GM12892 (cell line): ENCODE results near the gene AQP11.
"Not testable (repeated sequence)": the region's sequence is repeated elsewhere in the genome, so short reads cannot be mapped to it uniquely, and the experiment has no call there.

Experiments
- DNase-seq: peaks from one replicate; pipeline ENCODE4 v3.0.0; 2011; ENCODE audit not compliant: insufficient read length
- FAIRE-seq: peaks from 2 replicates; lab custom pipeline; 2011; peaks lifted over from hg19 to GRCh38; lab: Jason Lieb, UNC
- POLR2A ChIP-seq: IDR thresholded peaks from 2 replicates; pipeline ENCODE4 v1.6.1; 2011; ENCODE audit warnings: low read depth, low read length, control low read depth
- POLR2AphosphoS5 ChIP-seq: IDR thresholded peaks from 2 replicates; pipeline ENCODE4 v1.6.1; 2011; ENCODE audit warnings: low read depth, low read length, control low read depth
- TAF1 ChIP-seq: IDR thresholded peaks from 2 replicates; pipeline ENCODE4 v1.6.1; 2011; ENCODE audit warnings: low read depth, mild to moderate bottlenecking, control low read depth, low read length, borderline replicate concordance

The AQP11 gene

DNA sequence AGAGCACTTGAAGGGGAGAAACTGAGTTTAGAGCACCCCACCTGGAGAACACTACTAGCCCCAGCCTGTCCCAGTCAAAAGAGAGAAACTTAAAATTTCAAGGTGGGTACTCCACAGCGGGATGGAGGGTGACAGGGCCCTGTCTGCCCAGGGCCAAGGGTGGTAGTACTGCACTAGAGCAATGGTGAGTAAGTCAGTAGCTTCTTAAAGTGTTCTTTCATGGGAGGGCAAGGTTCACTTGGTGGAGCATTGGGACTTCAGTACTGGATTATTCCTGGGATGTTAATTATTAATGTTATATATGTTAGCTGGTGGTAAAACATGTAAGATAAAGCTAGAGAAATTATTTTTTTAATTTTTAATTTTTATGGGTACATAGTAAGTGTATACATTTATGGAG lies 28.5 kb upstream of the AQP11 start:
- DNase-seq (no peak), FAIRE-seq (no peak)

DNA sequence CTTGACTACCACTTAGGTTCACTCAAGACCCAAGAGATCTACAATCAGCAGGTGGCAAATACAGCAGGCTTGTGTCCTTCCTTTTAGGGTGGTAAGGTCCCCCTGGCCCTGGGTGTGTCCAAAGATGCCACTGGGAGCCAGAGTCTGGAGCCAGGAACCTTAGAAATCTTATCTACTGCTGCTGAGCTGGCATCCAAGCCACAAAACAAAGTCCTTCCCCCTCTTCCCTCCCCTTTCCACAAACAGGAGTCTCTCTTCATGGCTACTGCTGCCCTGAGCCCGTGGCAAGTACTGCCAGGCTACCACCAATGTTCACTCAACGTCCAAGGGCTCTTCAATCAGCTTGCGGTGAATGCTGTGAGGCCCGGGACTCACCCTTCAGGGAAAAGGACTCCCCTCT lies 21.4 kb upstream of the AQP11 start:
- TF ChIP-seq POLR2AphosphoS5 = no peak
- TF ChIP-seq POLR2A = no peak
- no peak for TF ChIP-seq TAF1
- DNase-seq = no peak
- no peak for FAIRE-seq

More for the DNA sequence above, 28.5 kb upstream of the AQP11 start:
- TF ChIP-seq POLR2A (no peak), TAF1 (no peak), POLR2AphosphoS5 (no peak)

DNA sequence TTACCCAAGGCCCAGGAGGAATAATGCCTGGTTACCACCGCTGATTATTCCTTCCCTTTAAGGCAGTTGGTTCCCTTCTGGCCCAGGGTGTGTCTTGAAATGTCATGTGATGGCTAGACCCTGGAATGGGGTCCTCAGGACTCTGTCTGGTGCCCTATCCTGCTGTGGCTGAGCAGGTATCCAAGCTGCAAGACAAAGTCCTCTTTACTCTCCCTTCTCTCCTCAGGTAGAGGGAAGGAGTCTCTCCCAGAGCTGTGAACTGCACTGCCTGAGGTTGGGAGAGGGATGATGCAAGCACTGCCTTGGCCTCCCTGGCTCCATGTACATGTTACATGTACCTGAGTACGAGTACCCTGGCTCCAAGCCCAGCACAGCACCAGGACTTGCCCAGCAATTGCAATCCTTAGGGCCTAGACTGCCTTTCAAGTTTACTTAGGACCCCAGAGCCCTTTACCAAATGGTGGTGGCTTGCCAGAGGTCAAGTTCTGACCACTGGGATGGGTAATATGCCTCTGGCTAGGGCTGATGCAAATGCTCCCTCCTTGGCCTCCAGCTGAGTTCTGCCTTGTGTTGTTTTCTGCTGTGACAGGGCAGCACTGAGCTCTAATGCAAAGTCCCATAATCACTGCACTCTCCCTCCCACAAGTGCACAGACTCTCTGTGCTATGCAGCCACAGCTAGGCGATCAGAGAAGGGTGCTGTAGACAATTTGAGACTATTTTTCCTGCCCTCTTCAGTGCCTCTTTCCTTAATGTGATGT lies 20.7 kb upstream of the AQP11 start:
- DNase-seq = no peak
- TF ChIP-seq TAF1 (no peak), POLR2AphosphoS5 (no peak), POLR2A (no peak)
- no peak for FAIRE-seq

DNA sequence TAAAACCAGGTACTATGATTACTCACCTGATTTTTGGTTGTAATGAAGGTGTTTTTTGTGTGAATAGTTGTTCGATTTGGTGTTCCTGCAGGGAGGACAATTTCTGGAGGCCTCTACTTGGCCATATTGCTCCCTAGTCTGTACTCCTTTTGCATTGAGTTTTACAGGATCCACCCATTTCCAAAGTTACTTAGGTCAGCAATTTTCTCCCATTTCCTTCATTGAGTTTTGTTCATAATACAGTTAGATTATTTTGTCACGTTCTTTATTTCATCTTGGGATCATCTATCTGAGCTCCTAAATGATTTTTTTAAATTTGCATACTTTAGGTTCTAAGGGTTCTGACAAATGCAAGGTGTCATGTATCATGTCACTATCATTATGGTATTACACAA lies 20.1 kb upstream of the AQP11 start:
- FAIRE-seq = no peak
- no peak for DNase-seq
- no peak for TF ChIP-seq POLR2A
- TF ChIP-seq POLR2AphosphoS5 = no peak
- no peak for TF ChIP-seq TAF1

DNA sequence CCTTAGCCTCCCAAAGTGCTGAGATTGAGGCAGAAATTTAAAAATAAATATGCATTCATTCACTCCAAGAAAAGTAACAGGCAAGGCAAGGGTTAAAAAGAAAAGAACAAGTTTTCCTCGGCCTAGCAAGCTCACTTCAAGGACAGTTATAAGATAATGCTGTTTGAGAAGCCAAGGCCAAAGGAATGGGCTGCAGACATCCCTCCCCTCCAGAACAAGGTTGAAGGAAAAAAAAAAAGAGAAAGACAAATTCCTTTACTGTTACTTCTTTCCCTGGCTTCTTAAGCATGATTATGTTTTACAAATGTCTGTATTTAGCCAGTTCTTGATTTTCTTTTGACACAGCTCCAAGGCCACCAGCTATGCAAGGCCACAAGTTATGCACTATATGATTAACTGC lies 18.9 kb upstream of the AQP11 start:
- not testable (repeated sequence) for DNase-seq
- peak; percentile 42 for FAIRE-seq

DNA sequence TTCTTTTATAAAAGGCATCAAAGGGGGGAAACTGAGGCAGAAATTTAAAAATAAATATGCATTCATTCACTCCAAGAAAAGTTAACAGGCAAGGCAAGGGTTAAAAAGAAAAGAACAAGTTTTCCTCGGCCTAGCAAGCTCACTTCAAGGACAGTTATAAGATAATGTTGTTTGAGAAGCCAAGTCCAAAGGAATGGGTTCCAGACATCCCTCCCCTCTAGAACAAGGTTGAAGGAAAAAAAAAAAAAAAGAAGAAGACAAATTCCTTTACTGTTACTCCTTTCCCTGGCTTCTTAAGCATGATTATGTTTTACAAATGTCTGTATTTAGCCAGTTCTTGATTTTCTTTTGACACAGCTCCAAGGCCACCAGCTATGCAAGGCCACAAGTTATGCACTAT lies 14.3 kb upstream of the AQP11 start:
- FAIRE-seq, DNase-seq: not testable (repeated sequence)

DNA sequence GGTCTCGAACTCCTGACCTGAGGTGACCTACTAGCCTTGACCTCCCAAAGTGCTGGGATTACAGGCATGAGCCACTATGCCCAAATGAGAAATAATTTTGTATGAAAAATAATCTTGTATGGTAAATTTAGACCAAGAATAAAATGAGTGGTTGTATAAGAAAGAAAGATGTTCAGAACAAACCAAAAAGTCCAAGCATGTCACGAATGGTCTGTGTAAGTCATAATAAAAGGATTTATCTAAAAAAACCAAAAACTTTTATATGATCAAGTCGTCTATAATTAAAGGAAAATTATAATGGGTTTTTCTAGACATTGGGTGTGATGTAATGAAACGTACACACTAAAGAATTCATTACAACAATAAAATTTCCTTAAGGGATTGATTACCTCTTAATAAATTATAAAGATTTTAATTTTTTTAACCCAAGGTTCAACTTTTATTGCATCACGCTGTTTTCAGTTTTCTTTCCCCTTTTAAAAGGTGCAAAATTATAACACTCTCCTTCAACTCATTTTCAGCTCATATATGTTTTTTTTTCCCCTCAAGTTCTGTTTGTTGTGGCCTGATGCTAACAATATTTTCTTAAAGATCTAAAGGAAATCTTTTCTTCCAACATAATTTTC lies 8.9 kb upstream of the AQP11 start:
- no peak for DNase-seq
- TF ChIP-seq POLR2AphosphoS5 (no peak), TAF1 (no peak), POLR2A (no peak)
- no peak for FAIRE-seq

DNA sequence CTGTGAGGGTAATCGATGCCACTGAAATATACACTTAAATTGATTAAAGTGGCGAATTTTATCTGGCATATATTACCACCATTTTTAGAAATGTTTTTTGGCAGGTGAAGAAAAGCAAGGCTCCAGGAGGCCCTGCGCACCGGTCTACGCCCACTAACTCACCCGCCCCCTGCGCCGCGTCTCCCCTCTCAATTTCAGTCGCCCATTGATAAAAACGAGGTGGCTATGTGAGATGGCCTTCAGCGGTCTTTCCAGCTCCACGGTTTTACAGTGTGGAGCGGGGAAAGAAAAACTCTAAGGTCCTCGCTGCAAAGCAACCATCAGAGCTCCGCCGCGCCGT lies 602 bp upstream of the AQP11 start:
- TF ChIP-seq POLR2AphosphoS5 = no peak
- no peak for TF ChIP-seq TAF1
- no peak for TF ChIP-seq POLR2A
- no peak for FAIRE-seq
- DNase-seq = no peak

DNA sequence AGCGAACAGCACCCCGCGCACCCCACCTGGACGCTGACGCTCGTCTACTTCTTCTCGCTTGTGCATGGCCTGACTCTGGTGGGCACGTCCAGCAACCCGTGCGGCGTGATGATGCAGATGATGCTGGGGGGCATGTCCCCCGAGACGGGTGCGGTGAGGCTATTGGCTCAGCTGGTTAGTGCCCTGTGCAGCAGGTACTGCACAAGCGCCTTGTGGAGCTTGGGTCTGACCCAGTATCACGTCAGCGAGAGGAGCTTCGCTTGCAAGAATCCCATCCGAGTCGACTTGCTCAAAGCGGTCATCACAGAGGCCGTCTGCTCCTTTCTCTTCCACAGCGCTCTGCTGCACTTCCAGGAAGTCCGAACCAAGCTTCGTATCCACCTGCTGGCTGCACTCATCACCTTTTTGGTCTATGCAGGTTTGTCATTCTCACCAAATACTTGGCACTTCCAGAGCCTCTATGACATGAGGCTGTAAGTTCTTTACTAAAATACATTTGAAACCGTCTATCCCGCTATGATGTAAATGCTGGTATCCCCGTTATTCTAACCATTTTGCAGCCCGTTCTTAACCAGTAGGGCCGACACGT lies 535 bp downstream of the AQP11 start:
- no peak for FAIRE-seq
- DNase-seq = no peak
- TF ChIP-seq TAF1 (no peak), POLR2AphosphoS5 (no peak), POLR2A (no peak)

DNA sequence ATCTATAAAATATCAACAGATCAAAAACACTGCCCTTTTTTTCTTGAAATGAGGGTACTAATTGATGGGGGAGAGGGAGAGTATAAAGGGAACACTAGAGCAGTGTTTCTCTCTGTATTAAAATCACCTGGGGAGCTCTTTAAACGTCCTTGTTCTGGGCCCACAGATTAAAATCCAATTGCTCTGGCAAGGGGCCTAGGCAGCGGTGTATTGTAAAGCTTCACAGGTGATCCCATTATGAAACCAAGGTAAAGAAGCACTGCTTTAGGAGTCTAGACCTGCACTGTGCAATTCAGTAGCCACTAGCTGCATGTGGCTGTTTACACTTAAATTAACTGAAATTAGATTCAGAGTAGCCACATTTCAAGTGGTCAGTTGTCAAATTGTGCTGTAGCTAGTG lies 3.0 kb downstream of the AQP11 start:
- DNase-seq = no peak
- FAIRE-seq = no peak
- TF ChIP-seq TAF1 = no peak
- no peak for TF ChIP-seq POLR2A

DNA sequence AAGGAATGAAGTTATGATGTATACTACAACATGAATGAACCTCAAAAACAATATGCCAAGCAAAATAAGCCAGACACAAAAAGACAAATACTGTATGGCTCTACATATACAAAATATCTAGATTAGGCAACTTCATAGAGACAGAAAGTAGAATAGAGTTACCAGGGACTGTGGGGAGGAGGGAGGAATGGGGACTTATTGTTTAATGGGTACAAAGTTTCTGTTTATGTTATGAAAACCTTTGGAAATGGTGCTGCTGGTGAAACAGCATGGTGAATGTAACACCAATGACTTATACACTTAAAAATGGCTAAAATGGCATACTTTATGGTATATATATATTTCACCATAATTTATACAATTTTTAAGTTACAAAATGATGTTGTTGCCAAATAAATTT lies 4.1 kb downstream of the AQP11 start:
- FAIRE-seq (no peak), DNase-seq (no peak)
- TF ChIP-seq POLR2A (no peak), POLR2AphosphoS5 (no peak), TAF1 (no peak)

DNA sequence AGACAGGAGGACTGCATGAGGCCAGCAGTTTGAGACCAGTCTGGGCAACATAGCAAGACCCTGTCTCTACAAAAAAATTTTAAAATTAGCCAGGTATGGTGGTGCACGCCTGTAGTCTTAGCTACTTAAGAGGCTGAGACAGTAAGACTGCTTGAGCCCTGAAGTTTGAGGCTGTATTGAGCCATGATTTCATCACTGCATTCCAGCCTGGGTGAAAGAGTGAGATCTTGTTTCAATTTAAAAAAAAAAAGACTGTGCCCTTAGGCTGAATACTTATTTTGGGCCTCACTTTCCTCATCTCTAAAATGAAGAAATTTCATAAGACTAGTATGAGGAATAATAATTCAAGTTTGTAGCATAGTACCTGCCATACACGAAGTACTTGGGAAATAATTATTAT lies 6.9 kb downstream of the AQP11 start:
- FAIRE-seq (no peak), DNase-seq (no peak)
- TF ChIP-seq TAF1 (no peak), POLR2A (no peak), POLR2AphosphoS5 (no peak)

DNA sequence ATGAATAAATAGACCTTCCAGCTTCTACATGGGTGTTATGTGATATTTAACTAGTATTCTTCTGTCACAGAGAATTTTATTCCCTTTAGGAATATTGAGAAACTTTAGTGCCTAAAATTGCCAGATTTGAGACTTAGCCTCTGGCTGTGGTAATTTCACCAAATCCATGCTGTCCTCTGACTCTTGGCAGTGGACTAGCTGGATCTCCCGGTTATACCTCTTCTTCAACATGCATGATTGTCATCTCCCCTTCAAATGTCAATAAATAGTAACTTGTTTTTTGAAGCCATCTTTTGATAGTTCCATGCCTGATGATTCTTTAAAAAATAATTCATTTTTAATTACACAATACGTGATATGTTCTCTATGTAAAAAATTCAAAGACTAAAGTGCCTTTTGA lies 8.4 kb downstream of the AQP11 start:
- FAIRE-seq = no peak
- no peak for DNase-seq
- no peak for TF ChIP-seq POLR2A
